Chondrocyte (in vitro differentiated cells): ENCODE measurements around the gene MAMSTR. TPM values are rescaled to one million over a fixed set of nuclear protein-coding genes. Genes with fewer than 3 reads are reported as not detected.
"Not testable (repeated sequence)": the region's sequence is repeated elsewhere in the genome, so short reads cannot be mapped to it uniquely, and the experiment has no call there.

Experiments
- DNase-seq: peaks from one replicate; pipeline ENCODE4 v3.0.0; 2021; ENCODE audit warnings: mixed read lengths, low spot score
- H3K27ac Mint-ChIP-seq: one replicate; pipeline ENCODE4 v1.8.0; 2021; ENCODE audit warnings: mild to moderate bottlenecking, moderate library complexity, mixed read lengths; ENCODE audit not compliant: unreplicated experiment
- H3K27me3 Mint-ChIP-seq: 2 replicates; pipeline ENCODE4 v1.8.0; 2021; ENCODE audit warnings: low read depth, mixed read lengths
- H3K36me3 Mint-ChIP-seq: 2 replicates; pipeline ENCODE4 v1.8.0; 2021; ENCODE audit warnings: low read depth, mixed read lengths
- H3K4me1 Mint-ChIP-seq: 2 replicates; pipeline ENCODE4 v1.8.0; 2021; ENCODE audit warnings: low read depth, mild to moderate bottlenecking, mixed read lengths
- H3K4me3 Mint-ChIP-seq: one replicate; pipeline ENCODE4 v1.8.0; 2021; ENCODE audit warnings: mild to moderate bottlenecking, moderate library complexity, mixed read lengths; ENCODE audit not compliant: unreplicated experiment
- H3K9me3 Mint-ChIP-seq: 2 replicates; pipeline ENCODE4 v1.8.0; 2021; ENCODE audit warnings: low read depth, mixed read lengths
- total RNA-seq: library from RNA; stranded (reverse); gene quantifications from 3 replicates; pipeline ENCODE4 v1.2.1, GENCODE V29; 2021
- TF ChIP-seq, protein P1 (sequence below): fragments of 200-600 bp; sonication (generic); IDR thresholded peaks from 2 replicates; pipeline ENCODE4 v1.5.0; 2021; ENCODE audit warnings: antibody characterized with exemption, mild to moderate bottlenecking, moderate library complexity

MAMSTR gene
- total RNA-seq, 1 donor from 2014 or later, result 1.7 TPM

GRCh38 chr19:48680436-48681126 lies 38.9 kb downstream of the MAMSTR start:
- peaks cover under 1% of the 10 kb centered on the region for H3K4me1 Mint-ChIP-seq
- H3K9me3 Mint-ChIP-seq, result no peaks in the 10 kb centered on the region
- no peaks in the 10 kb centered on the region for H3K36me3 Mint-ChIP-seq
- TF ChIP-seq, protein P1, sequence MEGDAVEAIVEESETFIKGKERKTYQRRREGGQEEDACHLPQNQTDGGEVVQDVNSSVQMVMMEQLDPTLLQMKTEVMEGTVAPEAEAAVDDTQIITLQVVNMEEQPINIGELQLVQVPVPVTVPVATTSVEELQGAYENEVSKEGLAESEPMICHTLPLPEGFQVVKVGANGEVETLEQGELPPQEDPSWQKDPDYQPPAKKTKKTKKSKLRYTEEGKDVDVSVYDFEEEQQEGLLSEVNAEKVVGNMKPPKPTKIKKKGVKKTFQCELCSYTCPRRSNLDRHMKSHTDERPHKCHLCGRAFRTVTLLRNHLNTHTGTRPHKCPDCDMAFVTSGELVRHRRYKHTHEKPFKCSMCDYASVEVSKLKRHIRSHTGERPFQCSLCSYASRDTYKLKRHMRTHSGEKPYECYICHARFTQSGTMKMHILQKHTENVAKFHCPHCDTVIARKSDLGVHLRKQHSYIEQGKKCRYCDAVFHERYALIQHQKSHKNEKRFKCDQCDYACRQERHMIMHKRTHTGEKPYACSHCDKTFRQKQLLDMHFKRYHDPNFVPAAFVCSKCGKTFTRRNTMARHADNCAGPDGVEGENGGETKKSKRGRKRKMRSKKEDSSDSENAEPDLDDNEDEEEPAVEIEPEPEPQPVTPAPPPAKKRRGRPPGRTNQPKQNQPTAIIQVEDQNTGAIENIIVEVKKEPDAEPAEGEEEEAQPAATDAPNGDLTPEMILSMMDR, result no peak
- no peak for DNase-seq
- no peak overlapping the region for H3K27ac Mint-ChIP-seq
- H3K27me3 Mint-ChIP-seq, result no peaks in the 10 kb centered on the region
- no peak overlapping the region for H3K4me3 Mint-ChIP-seq

- H3K9me3 Mint-ChIP-seq, H3K4me1 Mint-ChIP-seq, DNase-seq: not testable (repeated sequence)
Measured at GRCh38 chr19:48680006-48680405, 39.5 kb downstream of the MAMSTR start.

DNA sequence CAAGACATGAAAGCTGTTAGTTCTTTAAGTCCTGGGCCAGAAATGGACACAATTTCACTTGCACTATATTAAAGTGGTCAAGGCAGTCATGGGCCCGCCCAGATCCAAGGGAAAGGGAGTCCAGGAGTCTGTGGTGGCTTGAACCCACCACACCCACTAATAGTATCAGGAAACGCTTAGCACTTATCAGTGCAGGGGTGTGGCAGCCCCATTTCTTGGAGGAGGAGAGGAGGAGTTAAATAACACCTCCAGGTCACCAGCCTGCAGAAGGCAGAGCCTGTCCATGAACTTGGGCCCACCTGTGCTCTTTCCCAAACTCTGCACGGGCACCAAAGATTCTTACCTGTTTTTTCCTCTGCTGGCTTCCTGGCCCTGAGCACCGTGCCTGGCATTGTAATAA lies 41.3 kb downstream of the MAMSTR start:
- Mint-ChIP-seq H3K9me3 (no peaks in the 10 kb centered on the region), H3K4me1 (peaks cover 7% of the 10 kb centered on the region), H3K27me3 (no peaks in the 10 kb centered on the region), H3K27ac (no peak overlapping the region), H3K36me3 (no peaks in the 10 kb centered on the region), H3K4me3 (no peak overlapping the region)
- TF ChIP-seq, protein P1, result no peak
- DNase-seq, result no peak

More at GRCh38 chr19:48680006-48680405, 39.5 kb downstream of the MAMSTR start:
- H3K4me3 Mint-ChIP-seq, H3K27me3 Mint-ChIP-seq, H3K36me3 Mint-ChIP-seq, H3K27ac Mint-ChIP-seq: not testable (repeated sequence)

- no peak for DNase-seq
- Mint-ChIP-seq H3K9me3 (no peaks in the 10 kb centered on the region), H3K27me3 (no peaks in the 10 kb centered on the region), H3K36me3 (no peaks in the 10 kb centered on the region), H3K27ac (no peak overlapping the region), H3K4me1 (peaks cover 7% of the 10 kb centered on the region), H3K4me3 (no peak overlapping the region)
- TF ChIP-seq, protein P1, result no peak
Measured at GRCh38 chr19:48676887-48677286, 42.6 kb downstream of the MAMSTR start.

DNA sequence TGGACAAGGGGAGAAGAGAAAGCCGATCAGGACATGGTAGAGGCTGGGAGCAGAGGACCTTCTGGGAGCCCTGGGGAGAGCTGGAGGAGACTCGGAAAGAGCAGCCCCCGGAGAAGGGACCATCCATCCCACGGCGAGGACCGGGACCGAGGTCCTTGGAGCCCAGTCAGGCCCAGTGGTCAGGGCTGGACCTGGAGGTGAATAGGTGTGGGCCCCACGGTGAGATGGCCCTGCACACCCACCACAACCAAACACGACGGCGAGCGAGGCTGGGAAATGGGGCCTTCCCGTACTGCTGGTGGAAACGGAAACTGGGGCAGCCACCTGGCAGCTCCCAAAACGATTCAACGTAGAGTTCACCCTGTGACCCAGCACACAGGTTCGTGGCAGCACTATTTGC lies 43.0 kb downstream of the MAMSTR start:
- Mint-ChIP-seq H3K36me3 (no peaks in the 10 kb centered on the region), H3K9me3 (no peaks in the 10 kb centered on the region), H3K4me1 (peaks cover 7% of the 10 kb centered on the region), H3K27ac (no peak overlapping the region), H3K4me3 (no peak overlapping the region), H3K27me3 (no peaks in the 10 kb centered on the region)
- TF ChIP-seq, protein P1, result no peak
- DNase-seq, result no peak
